ENCODE results near the gene PIP4K2A. TPM values are rescaled to one million over a fixed set of nuclear protein-coding genes. Genes with fewer than 3 reads are reported as not detected.

The PIP4K2A gene
- total and polyA plus RNA-seq, 2 experiments from 2014 or later, result 16.5 to 31.1 TPM

DNA sequence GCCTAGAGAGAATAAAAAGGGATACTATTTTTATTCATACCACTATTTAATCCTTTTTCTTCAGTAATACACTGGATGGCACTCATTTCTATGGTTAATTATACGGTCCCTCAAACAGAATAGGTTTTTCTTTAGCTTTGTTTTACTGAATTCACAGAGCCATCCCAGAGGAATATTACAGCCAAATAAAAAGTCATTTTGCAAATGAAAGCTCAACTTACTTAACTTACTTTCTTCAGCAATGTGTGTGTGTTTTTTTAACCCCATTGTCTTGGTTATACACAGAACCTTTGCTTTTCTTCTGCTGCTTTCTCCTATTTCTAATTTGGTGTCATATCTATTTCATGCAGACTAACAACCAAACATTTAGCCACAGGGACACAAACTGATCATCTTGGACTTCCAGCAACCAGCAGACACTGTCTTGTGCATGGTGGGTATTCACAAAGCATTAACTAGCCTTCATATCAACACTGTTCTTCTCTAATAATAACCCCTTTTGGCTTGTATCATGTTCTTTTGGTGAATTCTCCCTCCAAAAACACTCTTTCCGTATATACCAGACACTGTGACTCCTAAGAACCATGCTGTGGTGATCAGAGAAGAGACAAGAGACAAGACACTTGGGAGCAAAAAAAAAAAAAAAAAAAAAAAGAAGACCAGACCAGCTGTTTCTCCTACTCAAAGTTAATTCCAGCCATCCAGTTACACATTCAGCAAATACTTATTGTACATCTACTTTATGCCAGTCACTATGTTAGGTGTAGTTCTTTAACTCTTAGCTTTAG, 40.4 kb downstream of the PIP4K2A start:
- H3K79me2 ChIP-seq, result peaks cover 76% of the 10 kb centered on the region
- H3K4me2 ChIP-seq, result no peak overlapping the region
- TF ChIP-seq EZH2phosphoT487 (IDR thresholded peaks at IDR 0.05; ENCODE audit: low read depth, severe bottlenecking, unreplicated experiment) (no peak), EZH2 (IDR thresholded peaks at IDR 0.05; ENCODE audit: borderline replicate concordance) (no peak)
- TF ChIP-seq, protein P1, sequence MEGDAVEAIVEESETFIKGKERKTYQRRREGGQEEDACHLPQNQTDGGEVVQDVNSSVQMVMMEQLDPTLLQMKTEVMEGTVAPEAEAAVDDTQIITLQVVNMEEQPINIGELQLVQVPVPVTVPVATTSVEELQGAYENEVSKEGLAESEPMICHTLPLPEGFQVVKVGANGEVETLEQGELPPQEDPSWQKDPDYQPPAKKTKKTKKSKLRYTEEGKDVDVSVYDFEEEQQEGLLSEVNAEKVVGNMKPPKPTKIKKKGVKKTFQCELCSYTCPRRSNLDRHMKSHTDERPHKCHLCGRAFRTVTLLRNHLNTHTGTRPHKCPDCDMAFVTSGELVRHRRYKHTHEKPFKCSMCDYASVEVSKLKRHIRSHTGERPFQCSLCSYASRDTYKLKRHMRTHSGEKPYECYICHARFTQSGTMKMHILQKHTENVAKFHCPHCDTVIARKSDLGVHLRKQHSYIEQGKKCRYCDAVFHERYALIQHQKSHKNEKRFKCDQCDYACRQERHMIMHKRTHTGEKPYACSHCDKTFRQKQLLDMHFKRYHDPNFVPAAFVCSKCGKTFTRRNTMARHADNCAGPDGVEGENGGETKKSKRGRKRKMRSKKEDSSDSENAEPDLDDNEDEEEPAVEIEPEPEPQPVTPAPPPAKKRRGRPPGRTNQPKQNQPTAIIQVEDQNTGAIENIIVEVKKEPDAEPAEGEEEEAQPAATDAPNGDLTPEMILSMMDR (IDR thresholded peaks at IDR 0.05; ENCODE audit: poor library complexity), result no peak
- H3K9me3 ChIP-seq (ENCODE audit: low read depth), result no peaks in the 10 kb centered on the region
- H3K4me3 ChIP-seq, result no peak overlapping the region
- H3K27ac ChIP-seq, result no peak overlapping the region
- no peaks in the 10 kb centered on the region for H3K27me3 ChIP-seq
- H3K4me1 ChIP-seq (ENCODE audit: insufficient read depth), result no peaks in the 10 kb centered on the region
- no peak for DNase-seq (ENCODE audit: low spot score)
- H3K36me3 ChIP-seq (replicated peaks; ENCODE audit: insufficient read depth, low read depth), result no peaks in the 10 kb centered on the region
- no peaks in the 10 kb centered on the region for H3K9me2 ChIP-seq (replicated peaks; ENCODE audit: insufficient read depth)
- 85% methylated on average over 2 of the region's 2 CpGs for WGBS (ENCODE audit: low lambda C conversion rate, missing lambda C conversion rate)
- H2AFZ ChIP-seq, result no peak overlapping the region
- no peaks in the 10 kb centered on the region for H4K20me1 ChIP-seq (ENCODE audit: insufficient read depth, poor library complexity, severe bottlenecking)

DNA sequence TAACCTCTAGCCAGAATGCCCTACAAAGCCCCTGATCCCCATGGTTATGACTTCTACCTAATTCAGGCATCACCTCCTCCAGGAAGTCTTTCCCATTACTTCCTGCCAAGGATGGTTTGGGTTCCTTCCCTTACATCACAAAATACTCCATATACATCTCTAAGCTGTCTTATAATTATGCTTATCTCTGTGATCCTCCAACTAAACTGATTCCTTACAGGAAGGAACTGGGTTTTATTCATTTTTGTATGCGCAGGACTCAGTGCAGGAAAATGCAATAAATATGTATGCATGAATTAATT, 41.3 kb downstream of the PIP4K2A start:
- Histone ChIP-seq H3K79me2 (peaks cover 76% of the 10 kb centered on the region), H3K36me3 (replicated peaks; ENCODE audit: insufficient read depth, low read depth) (no peaks in the 10 kb centered on the region), H2AFZ (no peak overlapping the region), H3K27me3 (no peaks in the 10 kb centered on the region), H3K27ac (no peak overlapping the region), H3K4me1 (ENCODE audit: insufficient read depth) (no peaks in the 10 kb centered on the region), H3K4me2 (no peak overlapping the region), H3K9me2 (replicated peaks; ENCODE audit: insufficient read depth) (no peaks in the 10 kb centered on the region), H3K4me3 (no peak overlapping the region), H4K20me1 (ENCODE audit: insufficient read depth, poor library complexity, severe bottlenecking) (no peaks in the 10 kb centered on the region), H3K9me3 (ENCODE audit: low read depth) (no peaks in the 10 kb centered on the region)
- no peak for DNase-seq (ENCODE audit: low spot score)
- 100% methylated on average over 1 of the region's 1 CpG for WGBS (ENCODE audit: low lambda C conversion rate, missing lambda C conversion rate)
- no peak for TF ChIP-seq EZH2 (IDR thresholded peaks at IDR 0.05; ENCODE audit: borderline replicate concordance)
- TF ChIP-seq, protein P1 (IDR thresholded peaks at IDR 0.05; ENCODE audit: poor library complexity), result no peak
- TF ChIP-seq EZH2phosphoT487 (IDR thresholded peaks at IDR 0.05; ENCODE audit: low read depth, severe bottlenecking, unreplicated experiment), result no peak

DNA sequence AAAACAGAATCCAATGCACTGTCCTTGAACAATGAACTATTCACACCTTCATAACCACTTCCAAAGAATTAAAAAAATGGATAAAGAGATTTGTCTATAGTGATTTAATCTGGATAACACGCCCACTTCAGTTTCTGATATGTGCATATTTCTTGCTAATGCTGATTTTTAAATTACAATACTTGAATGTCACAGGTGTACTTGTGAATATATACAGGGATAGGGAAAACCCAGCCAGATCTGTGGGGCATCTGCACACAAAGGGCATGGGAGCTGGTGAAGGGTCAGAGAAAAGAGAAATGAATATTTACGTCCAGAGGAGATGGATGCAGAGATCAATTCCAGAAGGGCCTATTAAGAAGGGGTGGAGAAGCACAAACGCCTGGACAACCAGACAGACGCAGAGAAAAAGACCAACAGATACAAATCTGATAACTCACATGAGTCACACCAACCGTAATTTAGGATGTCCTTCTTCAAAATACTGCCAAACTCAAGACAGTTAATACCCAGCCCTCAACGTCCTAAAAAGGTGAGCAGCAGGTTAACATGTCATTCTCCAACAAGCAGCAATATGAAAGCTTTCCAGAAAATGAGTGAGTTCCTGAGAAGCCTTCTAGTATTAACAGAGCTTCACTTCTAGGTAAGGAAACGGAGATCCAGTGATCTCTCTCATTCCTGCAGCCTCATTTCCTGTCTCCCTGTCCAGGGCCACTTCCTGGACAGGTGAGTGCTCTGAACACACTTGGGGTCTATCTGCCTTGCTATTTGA, 41.9 kb downstream of the PIP4K2A start:
- WGBS (ENCODE audit: low lambda C conversion rate, missing lambda C conversion rate), result 68% methylated on average over 7 of the region's 7 CpGs
- Histone ChIP-seq H3K27ac (no peak overlapping the region), H3K9me2 (replicated peaks; ENCODE audit: insufficient read depth) (no peaks in the 10 kb centered on the region), H3K9me3 (ENCODE audit: low read depth) (no peaks in the 10 kb centered on the region), H3K79me2 (peaks cover 74% of the 10 kb centered on the region), H3K4me1 (ENCODE audit: insufficient read depth) (no peaks in the 10 kb centered on the region), H3K36me3 (replicated peaks; ENCODE audit: insufficient read depth, low read depth) (no peaks in the 10 kb centered on the region), H3K4me3 (no peak overlapping the region), H4K20me1 (ENCODE audit: insufficient read depth, poor library complexity, severe bottlenecking) (no peaks in the 10 kb centered on the region), H3K4me2 (no peak overlapping the region), H2AFZ (no peak overlapping the region), H3K27me3 (no peaks in the 10 kb centered on the region)
- no peak for DNase-seq (ENCODE audit: low spot score)
- TF ChIP-seq EZH2phosphoT487 (IDR thresholded peaks at IDR 0.05; ENCODE audit: low read depth, severe bottlenecking, unreplicated experiment) (no peak), EZH2 (IDR thresholded peaks at IDR 0.05; ENCODE audit: borderline replicate concordance) (no peak)
- TF ChIP-seq, protein P1 (IDR thresholded peaks at IDR 0.05; ENCODE audit: poor library complexity), result no peak
